Pulmonary artery endothelial cell (primary cell): ENCODE measurements around the gene DHX35. TPM values are rescaled to one million over a fixed set of nuclear protein-coding genes. Genes with fewer than 3 reads are reported as not detected.
"Not testable (repeated sequence)": the region's sequence is repeated elsewhere in the genome, so short reads cannot be mapped to it uniquely, and the experiment has no call there.

Experiments used
- DNase-seq: peaks from one replicate; pipeline ENCODE4 v3.0.0-alpha.2; 2011; ENCODE audit warnings: low read depth, low spot score
- total RNA-seq: library from RNA; depleted of rRNA; stranded (reverse); fragments of >200 nt; gene quantifications from 2 replicates; pipeline ENCODE4 v1.2.3, GENCODE V29; 2014

The DHX35 gene
- total RNA-seq, 1 donor from 2014 or later: 12.1 TPM

DNA sequence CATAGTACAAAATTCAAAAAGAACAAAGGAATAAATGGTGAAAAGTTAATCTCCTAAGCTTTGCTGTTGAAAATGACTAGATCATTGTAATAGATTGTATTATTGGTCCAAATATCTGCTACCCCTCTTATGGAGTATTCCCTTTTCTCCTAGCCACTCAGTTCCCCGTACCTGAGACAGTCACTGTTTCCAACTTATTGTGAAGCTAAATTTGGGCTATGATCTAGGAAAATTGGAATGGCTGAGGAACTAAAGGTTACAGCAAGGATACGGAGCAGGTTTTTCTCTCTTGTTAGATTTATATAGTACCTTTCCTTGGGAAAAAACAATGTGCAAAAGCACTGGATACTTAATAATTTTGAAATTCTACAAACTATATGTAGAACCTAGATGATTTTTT, 17.3 kb downstream of the DHX35 start:
- no peak for DNase-seq

- no peak for DNase-seq
Measured at GRCh38 chr20:38979842-38980241, 17.7 kb downstream of the DHX35 start.

- DNase-seq: no peak
Measured at GRCh38 chr20:38982291-38982690, 20.1 kb downstream of the DHX35 start.

DNA sequence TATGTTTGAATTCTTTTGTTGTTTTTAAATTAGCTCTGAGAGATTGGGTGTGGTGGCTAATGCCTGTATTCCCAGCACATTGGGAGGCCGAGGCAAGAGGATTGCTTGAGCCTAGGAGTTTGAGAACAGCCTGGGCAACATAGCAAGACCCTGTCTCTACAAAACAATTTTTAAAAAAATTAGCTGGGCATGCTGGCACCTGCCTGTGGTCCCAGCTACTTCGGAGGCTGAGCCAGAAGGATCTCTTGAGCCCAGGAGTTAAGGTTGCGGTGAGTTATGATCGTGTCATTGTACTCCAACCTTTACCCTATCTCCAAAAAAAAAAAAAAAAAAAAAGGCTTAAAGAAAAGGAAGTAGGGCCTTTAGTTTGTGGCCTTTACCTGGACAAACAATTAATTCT, 22.9 kb downstream of the DHX35 start:
- DNase-seq: no peak

- DNase-seq: no peak
Measured at GRCh38 chr20:38985603-38986170, 23.5 kb downstream of the DHX35 start.

DNA sequence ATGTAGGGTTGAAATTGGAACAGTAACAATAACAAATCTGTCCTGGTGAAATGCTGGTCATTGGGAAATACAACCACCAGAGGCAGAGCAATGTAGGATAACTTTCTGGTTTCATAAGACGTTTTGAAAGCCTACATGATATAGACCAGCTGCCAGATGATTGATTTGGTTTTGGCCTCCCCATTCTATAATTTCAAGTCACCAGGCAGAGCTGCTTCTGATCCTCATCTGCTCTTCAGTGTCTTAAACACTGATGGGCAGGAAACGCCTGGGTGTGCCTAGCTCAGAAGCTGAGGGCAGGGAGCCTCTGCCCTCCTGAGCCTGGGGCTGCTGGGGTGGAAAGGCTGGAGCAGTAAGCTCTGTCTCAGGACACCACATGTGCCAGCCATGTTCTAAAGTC, 24.5 kb downstream of the DHX35 start:
- DNase-seq: no peak

DNA sequence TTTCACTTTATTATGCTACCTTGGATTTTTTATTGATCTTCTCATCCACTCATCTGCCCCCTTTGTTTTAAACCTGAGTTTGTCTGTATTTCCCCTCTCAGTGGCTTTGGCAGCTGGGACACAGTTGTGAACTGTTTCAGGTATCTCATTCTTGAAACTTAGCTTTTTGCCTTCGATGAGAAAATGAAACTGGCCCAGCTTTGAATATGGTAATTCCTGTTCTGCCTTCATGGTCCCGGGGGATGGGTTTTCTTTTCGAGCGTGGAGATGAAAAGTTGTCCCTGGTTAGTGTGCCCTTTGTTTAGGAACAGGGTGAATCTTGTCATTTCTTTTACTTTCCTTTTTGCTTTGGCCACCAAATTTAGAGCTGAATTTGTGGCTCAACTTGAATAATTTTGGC, 25.6 kb downstream of the DHX35 start:
- DNase-seq: no peak

- no peak for DNase-seq
Measured at GRCh38 chr20:38990728-38991127, 28.6 kb downstream of the DHX35 start.

DNA sequence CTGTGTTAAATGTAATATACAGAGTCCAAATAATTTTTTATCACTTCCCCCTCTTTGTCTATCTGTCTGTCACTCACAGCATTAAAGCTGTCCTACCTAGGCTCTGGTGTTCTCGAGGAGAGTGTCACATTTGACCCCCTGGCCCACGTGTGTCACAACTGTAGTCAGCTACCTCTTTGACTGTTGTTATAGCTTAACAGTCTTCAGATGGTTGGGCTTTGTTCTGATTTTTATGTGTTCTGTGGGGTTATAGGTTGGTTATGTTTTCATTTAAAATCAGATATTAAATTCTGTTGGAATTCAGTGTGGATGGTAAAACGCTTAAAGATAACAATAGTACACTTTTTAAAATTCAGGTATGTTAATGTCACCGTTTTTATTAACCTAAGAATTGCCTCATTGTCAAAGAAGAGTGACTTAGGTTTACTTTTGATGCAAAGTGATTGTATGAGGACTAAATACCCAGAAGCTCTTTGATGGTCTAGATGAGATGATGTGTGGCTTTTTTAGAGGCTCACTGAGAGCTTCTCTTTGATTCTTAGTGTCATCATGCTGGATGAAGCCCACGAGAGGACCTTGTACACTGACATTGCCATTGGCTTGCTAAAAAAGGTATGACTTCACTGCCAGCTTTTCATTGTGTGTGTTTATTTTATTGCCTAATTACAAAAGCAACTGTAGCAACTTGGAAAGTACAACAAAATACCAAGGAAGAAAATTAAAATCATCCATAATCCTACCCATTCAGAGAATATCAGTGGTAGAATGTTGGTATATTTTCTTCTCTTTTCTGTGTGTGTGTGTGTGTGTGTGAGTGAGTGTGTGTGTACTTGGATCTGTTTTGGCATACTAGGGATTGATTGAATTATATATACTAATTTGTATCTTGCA, 29.9 kb downstream of the DHX35 start:
- DNase-seq: no peak

- DNase-seq: no peak
Measured at GRCh38 chr20:38995536-38996044, 33.4 kb downstream of the DHX35 start.

- not testable (repeated sequence) for DNase-seq
Measured at GRCh38 chr20:38996866-38997265, 34.7 kb downstream of the DHX35 start.

- no peak for DNase-seq
Measured at GRCh38 chr20:38997622-38998021, 35.5 kb downstream of the DHX35 start.

DNA sequence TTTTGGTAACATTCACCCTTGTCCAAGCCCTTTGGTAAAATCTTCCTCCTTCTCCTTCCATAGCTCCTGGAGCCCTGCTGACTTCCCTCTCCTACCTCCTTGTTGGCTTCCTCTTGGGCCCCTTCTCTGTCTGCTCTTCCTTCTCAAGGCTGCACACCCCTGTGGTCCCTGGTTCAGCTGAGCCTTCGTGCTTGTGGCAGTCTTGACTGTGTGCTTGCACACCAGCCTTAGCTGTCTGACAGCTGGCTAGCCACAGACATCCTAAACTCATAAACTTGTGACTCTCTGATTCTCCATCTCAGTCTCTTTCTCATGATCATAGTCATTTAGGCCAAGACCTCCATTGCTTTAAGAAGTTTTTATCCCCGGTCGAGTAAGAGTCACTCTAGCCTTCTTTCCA, 37.1 kb downstream of the DHX35 start:
- no peak for DNase-seq

DNA sequence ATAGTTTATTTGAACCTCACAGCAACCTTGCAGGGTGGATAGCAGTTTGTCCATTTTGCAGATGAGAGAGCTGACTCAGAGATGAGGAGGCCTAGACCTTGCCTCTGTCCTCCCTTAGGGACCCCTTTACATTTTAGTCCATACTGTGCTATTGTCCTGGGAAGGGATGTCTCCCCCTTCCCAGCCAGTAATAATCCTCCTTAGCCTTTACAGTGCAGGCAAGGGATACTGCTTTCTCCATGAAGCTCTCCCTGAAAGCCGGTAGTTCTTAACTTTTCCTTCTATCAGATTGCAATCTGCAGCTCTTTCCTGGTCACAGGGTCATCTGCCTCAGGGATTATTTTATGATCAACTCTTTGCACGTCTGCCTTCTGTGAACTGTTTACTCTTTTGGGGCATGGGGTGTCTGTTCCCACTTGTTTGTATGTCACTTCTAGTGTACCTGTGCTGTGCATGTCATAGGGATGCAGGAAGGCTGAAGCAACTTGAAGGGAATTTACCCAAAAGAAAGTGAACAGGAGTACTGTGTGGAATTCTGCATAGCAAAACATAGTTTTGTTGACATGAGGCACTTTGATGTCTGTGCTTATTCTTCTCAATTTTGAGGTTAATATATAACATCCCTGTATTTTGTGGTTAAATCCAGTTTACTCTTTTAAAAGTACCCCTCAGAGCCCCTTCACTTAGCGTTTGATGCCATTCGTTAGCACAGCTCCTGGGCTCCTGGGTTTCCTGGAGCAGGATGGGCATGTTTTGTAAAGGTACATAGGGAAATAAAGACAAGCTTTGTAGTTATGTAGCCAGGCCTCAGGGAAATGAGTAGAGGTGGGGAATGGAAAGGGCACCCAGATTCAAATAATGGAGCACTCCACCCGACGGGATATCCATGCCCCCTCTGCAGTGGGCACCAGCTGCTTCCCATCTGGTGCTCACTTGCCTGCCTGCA, 38.1 kb downstream of the DHX35 start:
- no peak for DNase-seq

GRCh38 chr20:39004508-39004907, 42.4 kb downstream of the DHX35 start:
- no peak for DNase-seq

- no peak for DNase-seq
Measured at GRCh38 chr20:39009348-39009747, 47.2 kb downstream of the DHX35 start.

- no peak for DNase-seq
Measured at GRCh38 chr20:39010496-39010895, 48.4 kb downstream of the DHX35 start.

DNA sequence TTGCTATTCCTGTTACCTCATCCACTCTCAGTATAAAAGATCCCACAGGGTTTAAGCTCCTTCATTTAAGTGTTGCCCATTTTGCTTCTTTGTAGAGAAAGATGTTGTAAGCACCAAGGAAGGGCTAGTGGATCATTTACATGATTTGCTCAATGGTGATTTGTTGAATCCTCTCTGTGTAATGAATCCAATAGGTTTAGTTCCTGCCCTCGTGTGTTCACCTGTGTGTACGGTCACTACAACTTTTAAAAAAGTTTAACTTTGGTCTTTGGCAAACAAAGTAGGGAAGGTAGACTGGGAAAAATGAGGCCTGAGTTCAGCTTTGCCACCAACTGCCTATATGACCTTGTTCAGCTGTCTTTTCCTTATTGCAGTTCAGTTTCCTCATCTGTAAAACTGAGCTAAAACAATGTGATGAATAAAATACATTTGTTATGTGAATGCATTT, 51.5 kb downstream of the DHX35 start:
- DNase-seq: no peak

DNA sequence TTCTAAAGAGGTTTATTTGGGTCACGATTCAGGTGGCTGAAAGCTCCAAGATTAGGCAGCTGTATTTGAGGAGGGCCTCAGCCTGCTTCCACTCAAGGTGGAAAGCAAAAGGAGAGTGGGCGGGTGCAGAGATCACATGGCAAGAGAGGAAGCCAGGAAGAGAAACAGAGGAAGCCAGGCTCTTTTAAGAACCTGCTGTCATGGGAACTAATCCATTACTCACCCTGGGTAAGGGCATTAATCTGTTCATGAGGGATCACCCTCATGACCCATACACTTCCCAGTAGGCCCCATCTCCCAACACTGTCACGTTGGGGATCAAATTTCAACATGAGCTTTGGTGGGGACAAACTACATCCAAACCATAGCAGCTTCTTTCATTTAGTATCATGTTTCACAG, 53.9 kb downstream of the DHX35 start:
- DNase-seq: no peak

GRCh38 chr20:39016506-39016905, 54.4 kb downstream of the DHX35 start:
- DNase-seq: no peak

DNA sequence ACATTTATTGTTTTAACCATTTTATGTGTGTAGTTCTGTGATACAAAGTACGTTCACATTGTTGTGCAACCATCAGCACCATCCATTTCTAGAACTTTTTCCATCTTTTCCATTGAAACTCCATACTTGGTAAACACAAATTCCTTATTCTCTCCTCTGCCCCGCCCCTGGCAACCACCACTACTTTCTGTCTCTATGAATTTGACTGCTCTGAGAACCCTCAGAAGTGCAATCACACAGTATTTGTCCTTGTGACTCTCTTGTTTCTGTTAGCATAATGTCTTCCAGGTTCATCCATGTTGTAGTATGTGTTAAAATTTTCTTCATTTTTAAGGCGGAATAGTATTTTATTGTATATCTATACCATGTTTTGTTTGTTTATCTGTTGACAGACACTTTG, 56.9 kb downstream of the DHX35 start:
- DNase-seq: no peak
